H9 (cell line): Measurements from ENCODE around the gene CDKL1. TPM values are rescaled to one million over a fixed set of nuclear protein-coding genes. Genes with fewer than 3 reads are reported as not detected.

Experiments
- DNase-seq: peaks from one replicate; pipeline ENCODE4 v3.0.0-alpha.2; 2017
- H2AFZ ChIP-seq: one replicate; pipeline ENCODE4 v1.6.1; 2013; ENCODE audit warnings: mild to moderate bottlenecking, low read length, control low read depth, moderate library complexity
- H2AK5ac ChIP-seq: 2 replicates; pipeline ENCODE4 v1.6.1; 2013; ENCODE audit warnings: low read length, control low read depth, mixed read lengths; ENCODE audit not compliant: insufficient read length
- H2BK120ac ChIP-seq: one replicate; pipeline ENCODE4 v1.6.1; 2013; ENCODE audit warnings: low read depth, mild to moderate bottlenecking, low read length, control low read depth, inconsistent platforms; ENCODE audit not compliant: poor library complexity, severe bottlenecking
- H2BK12ac ChIP-seq: 2 replicates; pipeline ENCODE4 v1.6.1; 2013; ENCODE audit warnings: low read length, control low read depth, mixed read lengths, low read depth; ENCODE audit not compliant: insufficient read length
- H2BK15ac ChIP-seq: 2 replicates; pipeline ENCODE4 v1.6.1; 2013; ENCODE audit warnings: low read depth, low read length, control low read depth
- H2BK20ac ChIP-seq: one replicate; pipeline ENCODE4 v1.6.1; 2013; ENCODE audit warnings: low read depth, mild to moderate bottlenecking, low read length, control low read depth, inconsistent platforms; ENCODE audit not compliant: poor library complexity, severe bottlenecking
- H2BK5ac ChIP-seq: 2 replicates; pipeline ENCODE4 v1.6.1; 2013; ENCODE audit warnings: low read length, control low read depth, mixed read lengths; ENCODE audit not compliant: insufficient read length
- H3K14ac ChIP-seq: 2 replicates; pipeline ENCODE4 v1.6.1; 2013; ENCODE audit warnings: low read length, control low read depth; ENCODE audit not compliant: insufficient read depth
- H3K18ac ChIP-seq: 2 replicates; pipeline ENCODE4 v1.6.1; 2013; ENCODE audit warnings: low read depth, mild to moderate bottlenecking, mixed read lengths, low read length, control low read depth; ENCODE audit not compliant: insufficient read length
- H3K23ac ChIP-seq: 2 replicates; pipeline ENCODE4 v1.6.1; 2013; ENCODE audit warnings: low read length, control low read depth, mixed read lengths, low read depth; ENCODE audit not compliant: insufficient read length
- H3K23me2 ChIP-seq: 2 replicates; pipeline ENCODE4 v1.6.1; 2013; ENCODE audit warnings: low read depth, mild to moderate bottlenecking, mixed read lengths, low read length, control low read depth; ENCODE audit not compliant: insufficient read length, poor library complexity, severe bottlenecking
- H3K27ac ChIP-seq: 2 replicates; pipeline ENCODE4 v1.5.1; 2013; ENCODE audit warnings: low read length, control low read depth, mixed read lengths, low read depth; ENCODE audit not compliant: insufficient read length
- H3K27me3 ChIP-seq: 2 replicates; pipeline ENCODE4 v1.6.1; 2013; ENCODE audit warnings: low read length, control low read depth, inconsistent platforms; ENCODE audit not compliant: insufficient read depth
- H3K4ac ChIP-seq: 2 replicates; pipeline ENCODE4 v1.6.1; 2013; ENCODE audit warnings: low read depth, mild to moderate bottlenecking, control low read depth, inconsistent platforms, low read length, moderate library complexity
- H3K4me1 ChIP-seq: 2 replicates; pipeline ENCODE4 v1.6.1; 2013; ENCODE audit warnings: low read length, control low read depth, inconsistent platforms; ENCODE audit not compliant: insufficient read depth
- H3K4me2 ChIP-seq: 2 replicates; pipeline ENCODE4 v1.6.1; 2013; ENCODE audit warnings: low read length, control low read depth, mixed read lengths; ENCODE audit not compliant: insufficient read length, insufficient read depth
- H3K56ac ChIP-seq: 2 replicates; pipeline ENCODE4 v1.6.1; 2013; ENCODE audit warnings: low read depth, mild to moderate bottlenecking, mixed read lengths, low read length, control low read depth; ENCODE audit not compliant: insufficient read length
- H3K79me1 ChIP-seq: 2 replicates; pipeline ENCODE4 v1.6.1; 2013; ENCODE audit warnings: low read depth, mild to moderate bottlenecking, moderate library complexity, low read length, control low read depth, inconsistent platforms; ENCODE audit not compliant: insufficient read depth, poor library complexity, severe bottlenecking
- H3K79me2 ChIP-seq: 2 replicates; pipeline ENCODE4 v1.6.1; 2013; ENCODE audit warnings: low read length, control low read depth, inconsistent platforms; ENCODE audit not compliant: insufficient read depth
- H3K9ac ChIP-seq: 2 replicates; pipeline ENCODE4 v1.6.1; 2013; ENCODE audit warnings: low read length, control low read depth, mixed read lengths; ENCODE audit not compliant: insufficient read length; ENCODE audit errors: extremely low read depth
- H3K9me3 ChIP-seq: one replicate; pipeline ENCODE4 v1.6.1; 2013; ENCODE audit warnings: low read depth, low read length, inconsistent platforms; ENCODE audit not compliant: control insufficient read depth
- H3T11ph ChIP-seq: one replicate; pipeline ENCODE4 v1.6.1; 2013; ENCODE audit warnings: mild to moderate bottlenecking, low read length, control low read depth, inconsistent platforms
- H4K20me1 ChIP-seq: one replicate; pipeline ENCODE4 v1.6.1; 2013; ENCODE audit not compliant: control insufficient read depth, insufficient read length, insufficient read depth
- H4K5ac ChIP-seq: 2 replicates; pipeline ENCODE4 v1.6.1; 2013; ENCODE audit warnings: low read depth, mild to moderate bottlenecking, mixed read lengths, low read length, control low read depth; ENCODE audit not compliant: insufficient read length
- H4K8ac ChIP-seq: replicated peaks from 2 replicates; pipeline ENCODE4 v1.6.1; 2013; ENCODE audit warnings: low read length, control low read depth, mixed read lengths, low read depth; ENCODE audit not compliant: insufficient read length
- H4K91ac ChIP-seq: 2 replicates; pipeline ENCODE4 v1.6.1; 2013; ENCODE audit warnings: low read depth, mild to moderate bottlenecking, moderate library complexity, mixed read lengths, low read length, control low read depth; ENCODE audit not compliant: insufficient read length
- H3K27ac Mint-ChIP-seq, 3 experiments: 2 replicates in 2 of 3; 3 replicates in 1 of 3; pipeline ENCODE4 v1.8.0; 2020 to 2021; ENCODE audit warnings: mixed read lengths in 3 of 3, mild to moderate bottlenecking in 1 of 3, moderate library complexity in 1 of 3
- H3K27me3 Mint-ChIP-seq: 2 replicates; pipeline ENCODE4 v1.8.0; 2021; ENCODE audit warnings: low read depth, mild to moderate bottlenecking, moderate library complexity, mixed read lengths
- H3K36me3 Mint-ChIP-seq, 3 experiments: 2 replicates in 2 of 3; 3 replicates in 1 of 3; pipeline ENCODE4 v1.8.0; 2020 to 2021; ENCODE audit warnings: low read depth in 3 of 3, mixed read lengths in 3 of 3; ENCODE audit not compliant: insufficient read depth in 1 of 3
- H3K4me1 Mint-ChIP-seq, 2 experiments: 2 replicates each; pipeline ENCODE4 v1.8.0; 2020; ENCODE audit warnings: mixed read lengths in 2 of 2
- H3K4me3 Mint-ChIP-seq, 2 experiments: 2 replicates in 1 of 2; 3 replicates in 1 of 2; pipeline ENCODE4 v1.8.0; 2020 to 2021; ENCODE audit warnings: mild to moderate bottlenecking in 2 of 2, mixed read lengths in 2 of 2, moderate library complexity in 1 of 2
- H3K9me3 Mint-ChIP-seq, 2 experiments: 2 replicates in 1 of 2; 3 replicates in 1 of 2; pipeline ENCODE4 v1.8.0; 2020; ENCODE audit warnings: mild to moderate bottlenecking in 2 of 2, mixed read lengths in 2 of 2, moderate library complexity in 1 of 2
- CTCF ChIP-seq: fragments of 200-600 bp; sonication (generic); conservative IDR thresholded peaks from 3 replicates; pipeline ENCODE4 v1.8.0; 2021; ENCODE audit warnings: antibody characterized with exemption, mild to moderate bottlenecking
- WGBS: extraction: QIAGEN DNeasy Blood & Tissue Kit; methylation state at CpG from one replicate; pipeline ENCODE4 v1.1.7; 2013; ENCODE audit warnings: missing lambda C conversion rate, low lambda C conversion rate, mixed read lengths; ENCODE audit not compliant: insufficient read length; ENCODE audit errors: extremely low coverage; 5-methylcytosine and 5-hydroxymethylcytosine counted together
- total RNA-seq: library from RNA; stranded (reverse); gene quantifications from 2 replicates; pipeline ENCODE4 v1.2.1, GENCODE V29; 2021

The CDKL1 gene
- total RNA-seq, 1 experiment from 2014 or later = 0.72 TPM

- WGBS = no CpG with 5 or more reads among the region's 2 CpGs
- Histone ChIP-seq H2BK12ac (no peak overlapping the region), H3K27ac (no peak overlapping the region), H3T11ph (no peak overlapping the region), H3K4me2 (no peak overlapping the region), H3K4ac (no peak overlapping the region), H3K18ac (no peak overlapping the region), H2BK20ac (no peak overlapping the region), H2AK5ac (no peak overlapping the region), H2BK5ac (no peak overlapping the region), H4K8ac (no peak overlapping the region), H3K79me2 (no peaks in the 10 kb centered on the region), H3K9me3 (no peaks in the 10 kb centered on the region), H3K27me3 (no peaks in the 10 kb centered on the region), H4K91ac (no peak overlapping the region), H2BK120ac (no peak overlapping the region), H3K9ac (no peak overlapping the region), H3K14ac (no peak overlapping the region), H3K23me2 (no peaks in the 10 kb centered on the region), H2BK15ac (no peak overlapping the region), H2AFZ (no peak overlapping the region), H3K56ac (no peak overlapping the region), H3K79me1 (no peaks in the 10 kb centered on the region), H3K23ac (no peak overlapping the region), H4K5ac (no peak overlapping the region), H3K4me1 (no peaks in the 10 kb centered on the region), H4K20me1 (no peaks in the 10 kb centered on the region)
- H3K36me3 Mint-ChIP-seq = peaks cover 11 to 28% (median 27%) of the 10 kb centered on the region in 3 experiments
- no peak for TF ChIP-seq CTCF
- no peak for DNase-seq
- peaks cover 3 to 9% of the 10 kb centered on the region in 2 experiments; a peak in 3 of 5 replicates for H3K9me3 Mint-ChIP-seq
- no peaks in the 10 kb centered on the region; the same call in 1 of the 2 replicates for H3K27me3 Mint-ChIP-seq
- H3K27ac Mint-ChIP-seq = no peak overlapping the region; a peak in 1 of 7 replicates
- H3K4me1 Mint-ChIP-seq = peaks cover 3% of the 10 kb centered on the region in 2 experiments; a peak in 2 of 4 replicates
- H3K4me3 Mint-ChIP-seq = no peak overlapping the region
These were observed 77.0 kb downstream of the CDKL1 start for GRCh38 chr14:50319721-50320120.
